Measurements from ENCODE around the gene FPGS. TPM values are rescaled to one million over a fixed set of nuclear protein-coding genes. Genes with fewer than 3 reads are reported as not detected.

Gene FPGS
- total and polyA plus RNA-seq, 2 of the 4 experiments (the other 2 are of a cell fraction), result 43.9 to 75.7 TPM

- Histone ChIP-seq H3K9ac (ENCODE audit: low read depth, low read length) (no peak overlapping the region), H3K56ac (ENCODE audit: extremely low read depth, insufficient read depth, low read length) (no peak overlapping the region)
Measured at GRCh38 chr9:127812936-127813675, 10.4 kb downstream of the FPGS start.

More at GRCh38 chr9:127812936-127813675, 10.4 kb downstream of the FPGS start:
- POLR2A ChIA-PET (ENCODE audit: unreplicated experiment), result no interaction called here
- Histone ChIP-seq H4K5ac (ENCODE audit: low read depth, low read length) (no peak overlapping the region), H3K27me3 (ENCODE audit: control insufficient read depth, insufficient read depth, low read length) (no peaks in the 10 kb centered on the region), H3K4me2 (ENCODE audit: low read depth, low read length) (no peak overlapping the region), H3K9me3 (ENCODE audit: control insufficient read depth, insufficient read depth, low read length) (no peaks in the 10 kb centered on the region), H3K79me1 (ENCODE audit: low read depth in 1 of 2, low read length in 2 of 2) (peaks cover 15 to 25% of the 10 kb centered on the region in 2 experiments), H3K4me3 (ENCODE audit: insufficient read depth, low read depth, low read length) (no peak overlapping the region), H3K18ac (ENCODE audit: low read depth, low read length) (no peak overlapping the region), H3K9me1 (ENCODE audit: insufficient read depth, low read length) (no peaks in the 10 kb centered on the region; the same call in 1 of the 2 replicates), H2BK5ac (ENCODE audit: low read depth, low read length, poor library complexity, severe bottlenecking) (no peak overlapping the region), H4K91ac (ENCODE audit: insufficient read depth, low read depth, low read length) (no peak overlapping the region), H3K36me3 (ENCODE audit: control insufficient read depth, insufficient read depth, low read length) (peaks cover 79% of the 10 kb centered on the region), H2AK5ac (ENCODE audit: low read depth, low read length) (no peak overlapping the region), H4K20me1 (ENCODE audit: insufficient read depth, low read length) (peaks cover 19% of the 10 kb centered on the region), H2AK9ac (replicated peaks; ENCODE audit: low read depth, low read length, poor library complexity) (no peak overlapping the region), H3K4ac (ENCODE audit: low read depth, low read length) (no peak overlapping the region), H2AFZ (replicated peaks; ENCODE audit: low read length, poor library complexity) (no peak overlapping the region), H3K27ac (ENCODE audit: insufficient read depth, low read length) (no peak overlapping the region), H2BK15ac (ENCODE audit: low read depth, low read length) (no peak overlapping the region), H3K4me1 (ENCODE audit: control insufficient read depth, insufficient read depth, low read length) (peaks cover 11% of the 10 kb centered on the region; the same call in 1 of the 2 replicates), H2BK120ac (ENCODE audit: low read depth, low read length) (no peak overlapping the region), H2BK20ac (ENCODE audit: low read depth, low read length) (no peak overlapping the region), H4K8ac (ENCODE audit: low read depth in 2 of 2, low read length in 2 of 2) (no peak overlapping the region), H3K14ac (replicated peaks; ENCODE audit: low read depth, low read length) (no peak overlapping the region), H3K23ac (ENCODE audit: low read depth, low read length) (no peak overlapping the region)
- no peak for DNase-seq
- 91% methylated on average over 6 of the region's 19 CpGs; no CpG with 5 or more reads in 1 of the 2 experiments for WGBS, 2 experiments (ENCODE audit: extremely low coverage in 2 of 2, insufficient read length in 1 of 2)
- no TSS peak for BruUV-seq (replicated peaks)
- CTCF ChIA-PET, result no interaction called here
- dilution Hi-C loops (cut with HindIII; ENCODE audit: low sequenced_read_pairs, unreplicated experiment), result no loop called here
- intact Hi-C loops (cut with micrococcal nuclease), result no loop called here
- in situ Hi-C loops (cut with MboI; ENCODE audit: low sequenced_read_pairs), result no loop called here
- ATAC-seq (ENCODE audit: low read depth), result no peak
- TF ChIP-seq CEBPB (IDR thresholded peaks at IDR 0.05; ENCODE audit: low read depth, low read length) (no peak), RCOR1 (IDR thresholded peaks at IDR 0.05; ENCODE audit: insufficient replicate concordance, low read length) (no peak), SMC3 (IDR thresholded peaks at IDR 0.05; ENCODE audit: low read depth, low read length) (no peak), FOS (IDR thresholded peaks at IDR 0.05; ENCODE audit: low read depth, low read length) (no peak), POLR2A (IDR thresholded peaks at IDR 0.05; ENCODE audit: low read depth, low read length) (no peak), NFE2L2 (IDR thresholded peaks at IDR 0.05; ENCODE audit: low read depth, low read length) (no peak), CTCF (conservative IDR thresholded peaks at IDR 0.05; ENCODE audit: low read depth, low read length) (no peak), MAZ (IDR thresholded peaks at IDR 0.05; ENCODE audit: borderline replicate concordance, low read depth, low read length) (no peak), RFX5 (IDR thresholded peaks at IDR 0.05; ENCODE audit: low read depth, low read length) (no peak), BHLHE40 (IDR thresholded peaks at IDR 0.05; ENCODE audit: low read depth, low read length) (no peak), USF2 (IDR thresholded peaks at IDR 0.05; ENCODE audit: low read depth, low read length) (no peak), MAFK (IDR thresholded peaks at IDR 0.05; ENCODE audit: low read depth, low read length) (no peak), ELK1 (IDR thresholded peaks at IDR 0.05; ENCODE audit: borderline replicate concordance, low read depth, low read length) (no peak), MXI1 (IDR thresholded peaks at IDR 0.05; ENCODE audit: borderline replicate concordance, low read depth, low read length) (no peak), RAD21 (IDR thresholded peaks at IDR 0.05; ENCODE audit: low read length) (no peak), CHD1 (IDR thresholded peaks at IDR 0.05; ENCODE audit: low read depth, low read length) (no peak)
